NCI-H1092 (cell line): ENCODE data around the gene TPK1.
"Not testable (repeated sequence)": the region's sequence is repeated elsewhere in the genome, so short reads cannot be mapped to it uniquely, and the experiment has no call there.

ENCODE experiments used
- DNase-seq: peaks from one replicate; lab custom pipeline; 2025; lab: John Stamatoyannopoulos, UW

Gene TPK1

DNA sequence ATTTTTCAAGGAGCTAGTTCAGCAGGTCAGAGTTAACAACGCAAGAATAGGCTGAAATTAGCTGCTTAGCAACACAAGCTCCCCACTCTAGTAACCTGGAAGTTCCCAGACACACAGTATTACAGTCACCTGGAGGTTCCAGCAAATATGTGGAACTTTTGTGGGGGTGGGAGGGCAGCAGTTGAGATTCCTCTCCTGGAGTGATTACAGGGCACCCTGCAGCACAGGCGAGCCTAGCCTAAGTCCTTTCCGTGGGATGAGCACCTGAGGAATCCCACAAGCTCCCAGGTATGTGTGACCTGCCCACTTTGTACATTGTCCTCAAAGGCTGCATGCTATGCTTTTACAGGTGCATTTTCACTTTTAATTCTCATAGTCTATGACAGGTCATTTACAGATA is 13.6 kb downstream of the TPK1 start:
- no peak for DNase-seq

DNA sequence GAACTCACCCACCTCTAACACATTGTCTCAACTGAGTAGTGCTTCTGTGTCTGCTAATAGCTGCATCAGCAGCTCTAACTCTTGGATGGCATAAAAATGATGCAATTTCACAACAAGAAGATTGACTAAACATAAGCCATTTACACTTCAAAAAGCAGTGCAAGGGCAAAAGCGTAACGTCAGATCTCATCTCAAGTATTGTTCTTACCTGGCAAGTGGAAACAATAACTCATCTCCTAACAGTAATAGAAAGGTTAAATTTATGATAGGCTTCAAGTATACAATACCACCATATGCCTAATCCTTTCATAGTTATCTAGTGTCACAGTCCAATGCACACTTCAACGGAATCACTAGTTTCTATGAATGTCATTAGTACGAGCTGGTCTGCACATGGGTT is 14.8 kb downstream of the TPK1 start:
- no peak for DNase-seq

DNA sequence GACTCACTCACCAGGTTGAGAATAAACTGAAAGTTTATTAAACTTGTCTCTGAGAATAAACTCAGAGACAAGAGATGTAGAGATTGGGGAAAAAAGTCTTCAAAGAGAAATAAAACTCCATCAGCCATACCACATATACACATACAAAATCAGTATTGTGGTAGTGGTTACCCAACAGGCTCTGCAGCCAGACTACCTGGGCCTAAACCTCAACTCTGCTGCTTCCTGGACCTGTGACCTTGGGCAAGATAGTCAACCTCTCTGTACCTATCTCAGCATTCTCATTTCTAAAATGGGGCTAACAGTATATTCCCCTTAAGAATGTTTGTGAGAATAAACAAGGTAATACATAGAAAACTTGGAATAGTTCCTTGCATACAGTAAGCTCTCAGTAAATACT is 15.3 kb downstream of the TPK1 start:
- no peak for DNase-seq

DNA sequence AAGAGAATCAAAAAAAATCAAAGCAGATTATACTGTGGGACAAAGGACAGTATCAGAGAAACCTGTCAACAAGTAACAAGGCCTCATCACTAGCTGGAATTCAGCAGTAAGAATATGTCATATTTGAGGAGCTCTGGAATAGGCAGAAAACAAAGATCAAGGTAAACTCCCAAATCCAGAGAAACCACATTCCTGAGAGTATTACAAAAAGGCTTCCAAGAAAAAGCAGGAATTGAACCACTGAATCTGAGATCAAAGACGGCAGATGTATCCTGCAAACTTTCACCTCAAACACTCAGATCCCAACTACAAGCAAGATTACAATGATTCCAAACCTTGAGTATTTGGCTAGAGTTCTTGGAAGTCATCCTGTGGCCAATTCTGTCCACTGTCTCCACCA is 16.3 kb downstream of the TPK1 start:
- no peak for DNase-seq

DNA sequence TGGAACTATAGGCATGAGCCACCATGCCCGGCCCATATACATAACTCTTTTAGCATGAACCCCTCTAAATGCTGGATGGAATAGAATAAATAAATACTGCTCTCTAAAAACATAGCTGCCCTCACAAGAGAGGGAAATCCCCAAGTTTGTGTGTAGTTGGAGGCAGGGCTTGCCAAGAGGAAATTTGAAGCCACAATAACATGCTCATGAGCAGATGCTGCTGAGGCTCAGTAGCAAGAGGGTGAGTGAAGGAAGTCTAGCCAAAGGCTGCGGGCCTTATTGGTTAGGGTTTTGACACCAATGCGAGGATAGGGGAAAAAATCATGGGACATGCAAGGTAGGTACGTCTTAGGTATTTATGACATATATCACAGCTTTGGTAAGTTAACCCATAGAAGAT is 17.3 kb downstream of the TPK1 start:
- DNase-seq = no peak

DNA sequence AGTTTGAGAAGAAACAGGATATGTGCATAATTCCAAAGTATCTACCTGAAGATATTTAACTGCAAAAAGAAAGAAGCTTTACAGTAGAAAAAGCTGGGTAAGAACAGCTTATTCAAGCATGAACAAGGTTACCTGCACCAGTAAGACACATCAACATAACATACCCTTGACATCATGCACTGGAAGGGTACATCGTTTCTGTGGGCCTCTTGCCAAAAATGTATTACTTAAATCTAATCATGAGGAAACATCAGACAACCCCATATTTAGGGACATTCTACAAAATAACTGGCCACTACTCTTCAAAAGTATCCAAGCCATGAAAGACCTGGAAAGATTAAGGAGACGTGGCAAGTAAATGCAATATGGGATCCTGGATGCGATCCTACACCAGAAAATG is 18.9 kb downstream of the TPK1 start:
- no peak for DNase-seq

DNA sequence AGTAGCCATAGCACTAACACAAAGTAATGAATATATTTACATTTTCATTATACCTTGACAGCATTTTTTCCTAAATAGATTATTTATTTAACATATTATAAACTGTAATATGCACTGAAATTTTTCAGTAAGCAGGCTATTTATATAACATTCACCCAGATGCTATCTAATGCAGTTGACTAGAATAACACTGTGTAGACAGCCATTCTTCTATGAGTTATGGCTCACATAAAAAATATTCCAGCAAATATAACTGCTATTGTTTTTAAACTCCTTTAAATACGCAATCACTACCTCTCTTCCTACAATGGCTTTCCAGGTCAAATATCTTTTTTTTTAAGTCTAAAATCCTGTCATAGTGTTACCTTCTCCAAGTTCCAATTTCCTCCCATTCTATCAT is 21.6 kb downstream of the TPK1 start:
- DNase-seq = no peak

DNA sequence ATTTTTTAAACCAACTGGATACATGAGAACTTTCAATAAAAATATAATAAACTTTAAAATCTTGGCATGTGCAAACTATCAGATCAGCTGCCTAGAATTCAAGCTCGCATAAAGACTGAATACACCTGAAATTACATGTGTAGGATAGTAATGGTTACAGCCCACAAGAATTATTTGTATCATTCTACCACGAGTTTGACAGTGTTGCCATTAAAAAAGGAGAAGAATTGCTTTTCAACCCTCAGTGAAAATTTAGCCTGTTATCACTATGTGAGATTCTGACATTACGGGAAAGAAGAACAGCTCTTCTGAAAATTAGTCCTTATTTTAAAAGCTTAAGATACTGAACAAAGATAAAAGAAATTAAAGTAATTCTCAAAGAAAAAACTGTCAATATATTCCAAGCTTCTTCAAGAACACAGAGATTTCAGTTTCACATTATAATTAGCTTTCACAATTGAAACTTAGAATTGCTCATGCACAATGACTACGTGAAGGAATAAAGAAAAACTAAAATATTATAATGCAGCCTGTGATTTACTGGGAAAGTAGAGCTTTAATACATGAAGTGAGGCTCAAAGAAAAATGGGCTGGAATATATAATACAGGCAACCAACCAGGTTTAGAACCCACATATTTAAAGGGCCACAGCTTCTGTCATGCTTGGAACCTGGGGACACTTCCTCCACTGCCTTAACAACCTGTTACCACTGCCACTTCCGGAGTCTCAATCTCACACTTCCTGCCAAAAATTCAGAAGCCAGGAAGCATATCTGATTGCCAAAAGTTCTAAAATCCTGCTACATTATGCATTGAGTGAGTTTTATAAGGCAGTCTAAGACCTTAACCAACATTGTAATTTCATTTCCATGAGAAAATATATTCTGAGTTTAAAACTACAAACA is 23.2 kb downstream of the TPK1 start:
- no peak for DNase-seq

DNA sequence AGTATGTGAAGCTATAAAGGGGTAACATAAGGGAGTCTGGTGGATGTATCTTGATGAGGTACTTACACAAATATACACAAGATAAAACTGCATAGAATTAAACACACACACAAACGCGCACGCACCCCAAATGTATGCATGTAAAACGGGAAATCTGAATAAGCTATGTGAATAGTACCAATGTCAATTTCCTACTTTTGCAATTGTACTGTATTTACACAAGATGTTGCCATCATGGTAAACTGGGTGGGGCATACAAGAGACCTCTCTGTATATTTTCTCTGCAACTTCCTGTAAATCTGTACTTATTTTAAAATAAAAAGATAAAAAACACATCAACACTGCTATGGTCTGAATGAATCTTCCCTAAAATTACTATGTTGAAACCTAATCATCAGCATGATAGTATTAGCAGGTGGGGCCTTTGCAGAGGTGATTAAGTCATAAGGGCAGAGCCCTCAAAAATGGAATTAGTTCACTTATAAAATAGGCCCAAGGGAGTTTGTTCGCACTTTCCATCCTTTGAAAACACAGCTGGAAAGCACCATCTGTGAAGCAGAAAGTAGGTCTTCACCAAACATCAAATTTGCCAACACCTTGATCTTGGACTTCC is 30.1 kb downstream of the TPK1 start:
- no peak for DNase-seq

DNA sequence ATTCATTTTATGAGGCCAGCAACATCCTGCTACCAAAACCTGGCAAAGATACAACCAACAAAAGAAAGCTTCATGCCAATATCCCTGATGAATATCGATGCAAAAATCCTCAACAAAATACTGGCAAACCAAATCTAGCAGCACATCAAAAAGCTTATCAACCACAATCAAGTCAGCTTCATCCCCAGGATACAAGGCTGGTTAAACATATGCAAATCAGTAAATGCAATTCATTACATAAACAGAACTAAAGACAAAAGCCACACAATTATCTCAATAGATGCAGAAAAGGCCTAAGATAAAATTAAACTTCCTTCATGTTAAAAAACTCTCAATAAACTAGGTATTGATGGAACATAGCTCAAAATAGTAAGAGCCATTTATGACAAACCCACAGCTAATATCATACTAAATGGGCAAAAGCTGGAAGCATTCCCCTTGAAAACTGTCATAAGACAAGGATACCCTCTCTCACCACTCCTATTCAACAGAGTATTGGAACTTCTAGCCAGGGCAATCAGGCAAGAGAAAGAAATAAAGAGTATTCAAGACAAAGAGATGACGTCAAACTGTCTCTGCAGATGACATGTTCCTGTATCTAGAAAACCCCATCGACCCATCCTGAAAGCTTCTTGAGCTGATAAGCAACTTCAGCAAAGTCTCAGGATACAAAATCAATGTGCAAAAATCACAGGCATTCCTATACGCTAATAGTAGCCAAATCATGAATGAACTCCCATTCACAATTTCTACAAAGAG is 35.0 kb downstream of the TPK1 start:
- not testable (repeated sequence) for DNase-seq

DNA sequence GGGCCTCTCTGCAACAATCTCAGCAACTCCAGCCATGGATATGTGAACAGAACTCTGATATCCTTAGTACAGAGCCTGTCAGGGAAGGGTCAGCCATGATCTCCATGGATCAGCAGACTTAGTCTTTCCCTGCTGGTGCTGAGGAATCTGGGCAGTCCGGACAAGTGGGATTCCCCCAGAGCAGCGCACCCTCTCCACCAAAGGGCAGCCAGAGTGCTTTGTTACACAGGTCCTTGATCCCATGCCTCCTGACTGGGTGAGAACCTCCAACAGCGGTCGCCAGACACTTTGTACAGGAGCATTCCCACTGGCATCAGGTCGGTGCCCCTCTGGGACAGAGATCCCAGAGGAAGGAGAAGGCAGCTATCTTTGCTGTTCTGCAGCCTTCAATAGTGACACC is 38.9 kb downstream of the TPK1 start:
- no peak for DNase-seq

DNA sequence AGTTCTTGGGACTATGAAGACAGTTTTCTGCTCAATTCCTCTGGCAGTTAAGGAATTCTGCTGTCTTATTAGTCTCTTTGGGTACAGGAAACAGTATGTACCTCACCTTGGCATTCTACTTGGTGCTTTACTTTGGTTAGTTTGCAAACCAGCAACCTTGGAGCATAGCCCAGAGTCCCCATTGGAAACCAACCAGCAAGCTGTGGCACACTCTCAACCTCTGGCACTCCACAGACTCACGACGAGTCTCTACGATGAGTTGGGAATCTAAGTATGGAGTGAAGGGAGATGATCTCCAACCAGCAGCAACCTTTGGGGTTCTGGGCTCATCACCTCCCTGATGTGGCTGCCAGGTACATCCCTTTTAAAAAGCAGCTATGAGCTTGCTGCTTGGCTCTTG is 43.8 kb downstream of the TPK1 start:
- DNase-seq = no peak

DNA sequence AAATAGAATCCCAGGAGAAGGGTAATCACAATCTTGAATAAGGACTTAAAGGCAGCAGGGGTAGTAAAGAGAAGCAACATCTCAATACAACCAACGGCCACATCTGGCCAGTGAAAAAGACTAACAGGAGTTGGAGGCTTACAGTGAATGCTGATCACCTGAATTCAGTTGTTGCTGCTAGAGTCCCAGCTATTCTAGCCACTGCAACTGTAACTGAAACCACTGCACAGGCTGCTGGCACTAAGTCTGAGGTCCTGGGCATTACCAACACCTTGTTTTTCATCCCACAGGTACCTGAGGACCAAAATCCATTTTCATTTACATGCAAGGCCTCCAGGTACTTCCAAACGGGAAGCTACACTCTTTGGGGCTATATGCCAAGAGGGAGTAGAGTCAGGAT is 44.4 kb downstream of the TPK1 start:
- DNase-seq = no peak

DNA sequence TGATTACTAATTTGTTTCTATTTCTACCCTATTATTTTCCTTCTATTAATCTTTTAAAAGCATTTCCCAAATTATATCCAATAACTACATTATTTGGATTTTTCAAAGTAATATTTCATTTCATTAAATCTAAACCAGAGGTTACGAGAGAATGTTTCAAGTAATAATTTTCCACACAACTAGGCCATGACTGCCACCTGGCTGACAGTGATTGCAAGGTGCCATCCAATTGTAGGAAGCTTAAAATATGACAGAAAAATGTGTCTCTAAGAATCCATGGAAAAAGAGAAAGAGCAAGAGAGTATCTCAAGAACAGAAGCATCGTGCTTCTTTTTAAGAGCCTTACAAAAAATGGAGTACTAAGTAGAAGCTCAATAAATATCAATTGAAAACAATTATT is 48.7 kb downstream of the TPK1 start:
- DNase-seq = no peak

DNA sequence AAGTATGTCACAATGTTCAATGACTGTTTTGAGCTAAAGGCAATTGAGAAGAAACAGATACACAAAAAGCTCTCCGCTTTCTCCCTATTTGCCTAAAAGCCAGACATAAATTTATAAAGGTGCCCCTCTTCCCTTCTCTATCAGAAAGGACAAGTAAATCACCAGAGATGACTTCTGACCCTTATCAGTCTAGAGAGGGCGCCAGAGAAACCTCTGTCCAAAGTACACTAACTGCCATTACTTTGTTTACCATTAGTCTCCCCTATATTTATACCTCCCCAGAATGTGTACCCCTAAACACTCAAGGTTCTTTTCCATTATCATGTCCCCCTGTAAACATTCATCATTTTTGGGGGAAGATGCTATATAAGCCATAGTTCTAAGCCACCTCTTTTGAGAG is 49.3 kb downstream of the TPK1 start:
- DNase-seq = no peak

DNA sequence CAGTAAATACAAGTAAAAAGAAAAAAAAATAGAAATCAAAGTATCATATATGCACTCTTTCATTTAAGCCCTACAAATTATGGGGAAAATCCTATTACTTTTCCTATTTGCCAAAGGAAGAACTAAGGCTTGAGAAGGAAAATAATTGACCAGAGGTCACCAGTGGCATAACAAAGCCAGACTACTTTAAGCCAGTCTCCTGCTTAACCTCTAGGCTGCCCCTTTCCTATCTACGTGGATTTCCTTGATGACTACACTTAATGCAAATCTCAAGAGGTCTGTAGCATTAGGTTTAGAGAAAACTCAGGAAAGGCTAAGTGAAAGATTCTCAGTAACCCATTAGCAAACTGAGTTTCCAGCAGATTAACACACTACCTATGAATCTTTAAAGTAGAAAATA is 49.8 kb downstream of the TPK1 start:
- DNase-seq = no peak

DNA sequence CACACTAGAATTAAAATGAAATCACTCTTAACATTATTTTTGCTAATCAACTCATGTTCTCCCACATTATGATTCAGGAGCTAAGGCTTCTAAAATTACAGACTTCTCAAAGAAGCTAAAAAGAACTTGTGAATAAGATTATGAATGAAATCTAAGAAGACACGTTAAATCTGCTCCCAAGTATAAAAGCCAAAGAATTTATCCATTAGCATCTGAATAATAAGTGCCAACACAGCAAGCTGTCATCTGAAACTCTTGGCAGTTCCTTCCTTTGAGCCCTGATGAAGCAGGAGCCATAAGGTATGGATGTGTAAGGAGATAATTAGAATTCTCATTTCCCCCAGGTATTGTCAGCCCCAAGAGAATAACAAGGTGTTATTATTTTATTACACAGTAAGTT is 50.3 kb downstream of the TPK1 start:
- DNase-seq = no peak

DNA sequence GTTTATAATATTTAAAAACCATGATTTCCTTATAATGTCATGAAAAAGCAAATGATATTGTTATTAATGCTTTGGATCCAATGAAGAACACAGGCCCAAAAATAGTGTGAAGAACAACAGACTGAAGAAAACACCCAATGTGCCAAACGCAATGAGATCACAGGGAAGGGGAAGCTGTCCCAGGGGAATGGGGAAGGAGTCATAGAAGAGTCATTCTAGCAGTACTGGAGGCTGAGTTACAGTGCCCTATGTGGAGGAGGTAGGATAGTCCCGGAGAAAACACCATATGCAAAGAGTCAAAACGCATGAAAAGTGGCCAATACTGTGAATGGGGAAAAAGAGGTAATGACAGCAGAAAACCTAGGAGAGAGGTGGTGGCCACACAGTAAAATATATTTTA is 50.9 kb downstream of the TPK1 start:
- DNase-seq = no peak

DNA sequence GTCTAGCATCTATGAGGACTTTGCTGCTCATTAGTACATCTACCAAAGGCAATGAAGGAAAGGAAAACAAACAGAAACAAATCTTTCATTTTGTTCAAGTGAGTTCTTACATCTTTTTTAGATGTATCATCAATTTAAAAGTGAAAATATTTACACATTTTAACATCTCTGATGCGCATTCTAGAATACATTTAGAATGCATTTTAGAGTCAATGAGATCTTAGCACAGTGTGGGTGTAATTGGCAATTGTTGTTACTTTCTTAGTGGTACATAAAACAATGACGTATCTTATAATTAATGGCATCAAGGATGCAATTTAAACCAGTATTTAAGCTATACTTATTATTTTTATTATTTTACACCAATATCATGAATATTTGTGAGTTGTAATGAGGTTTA is 51.4 kb downstream of the TPK1 start:
- no peak for DNase-seq

DNA sequence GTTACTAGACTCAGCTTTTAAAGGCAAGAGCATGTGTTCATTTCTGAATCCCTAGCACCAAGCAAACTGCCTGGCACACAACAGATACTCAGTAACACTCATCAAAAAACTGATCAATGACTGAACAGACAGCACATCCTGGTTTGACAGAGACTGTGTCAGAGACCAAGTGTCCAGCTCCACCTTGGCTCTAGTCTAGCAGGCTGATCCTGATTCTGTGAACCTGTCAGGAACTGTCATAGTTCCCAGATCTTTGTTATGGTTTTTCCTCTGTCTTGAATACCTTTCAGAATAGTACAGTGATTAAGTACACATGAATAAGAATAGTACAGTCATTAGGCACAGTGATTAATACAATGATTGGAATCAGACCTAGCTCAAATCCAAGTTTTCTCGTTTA is 53.0 kb downstream of the TPK1 start:
- no peak for DNase-seq

DNA sequence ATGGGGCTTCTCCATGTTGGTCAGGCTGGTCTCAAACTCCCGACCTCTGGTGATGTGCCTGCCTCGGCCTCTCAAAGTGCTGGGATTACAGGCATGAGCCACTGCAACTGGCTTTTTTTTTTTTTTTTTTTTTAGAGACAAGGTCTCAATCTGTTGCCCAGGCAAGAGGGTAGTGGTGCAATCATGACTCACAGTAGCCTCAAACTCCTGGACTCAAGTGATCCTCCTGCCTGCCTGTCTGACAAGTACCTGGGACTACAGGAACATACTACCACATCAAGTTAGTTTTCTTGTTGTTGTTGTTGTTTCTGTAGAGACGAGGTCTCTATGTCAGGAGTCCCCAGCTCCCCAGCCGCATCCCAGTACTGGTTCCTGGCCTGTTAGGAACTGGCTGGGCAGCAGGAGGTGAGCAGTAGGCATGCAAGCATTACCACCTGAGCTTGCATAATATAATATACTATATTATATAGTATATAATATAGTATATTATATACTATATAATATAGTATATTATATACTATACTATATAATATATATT is 55.7 kb downstream of the TPK1 start:
- no peak for DNase-seq

DNA sequence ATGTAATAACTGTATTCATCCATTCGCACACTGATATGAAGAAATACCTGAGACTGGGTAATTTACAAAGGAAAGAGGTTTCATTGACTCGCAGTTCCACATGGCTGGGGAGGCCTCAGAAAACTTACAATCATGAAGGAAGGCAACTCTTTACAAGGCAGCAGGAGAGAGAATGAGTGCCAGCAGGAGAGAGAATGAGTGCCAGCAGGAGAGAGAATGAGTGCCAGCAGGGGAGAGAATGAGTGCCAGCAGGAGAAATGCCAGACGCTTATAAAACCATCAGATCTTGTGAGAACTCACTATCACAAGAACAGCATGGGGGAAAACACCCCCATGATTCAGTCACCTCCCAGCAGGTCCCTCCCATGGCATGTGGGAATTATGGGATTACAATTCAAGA is 58.0 kb downstream of the TPK1 start:
- DNase-seq = not testable (repeated sequence)
